ENCODE data around the gene ZNF750.
A peak's percentile ranks its signal among the peaks of the same experiment; 100 is the strongest.

The ZNF750 gene

DNA sequence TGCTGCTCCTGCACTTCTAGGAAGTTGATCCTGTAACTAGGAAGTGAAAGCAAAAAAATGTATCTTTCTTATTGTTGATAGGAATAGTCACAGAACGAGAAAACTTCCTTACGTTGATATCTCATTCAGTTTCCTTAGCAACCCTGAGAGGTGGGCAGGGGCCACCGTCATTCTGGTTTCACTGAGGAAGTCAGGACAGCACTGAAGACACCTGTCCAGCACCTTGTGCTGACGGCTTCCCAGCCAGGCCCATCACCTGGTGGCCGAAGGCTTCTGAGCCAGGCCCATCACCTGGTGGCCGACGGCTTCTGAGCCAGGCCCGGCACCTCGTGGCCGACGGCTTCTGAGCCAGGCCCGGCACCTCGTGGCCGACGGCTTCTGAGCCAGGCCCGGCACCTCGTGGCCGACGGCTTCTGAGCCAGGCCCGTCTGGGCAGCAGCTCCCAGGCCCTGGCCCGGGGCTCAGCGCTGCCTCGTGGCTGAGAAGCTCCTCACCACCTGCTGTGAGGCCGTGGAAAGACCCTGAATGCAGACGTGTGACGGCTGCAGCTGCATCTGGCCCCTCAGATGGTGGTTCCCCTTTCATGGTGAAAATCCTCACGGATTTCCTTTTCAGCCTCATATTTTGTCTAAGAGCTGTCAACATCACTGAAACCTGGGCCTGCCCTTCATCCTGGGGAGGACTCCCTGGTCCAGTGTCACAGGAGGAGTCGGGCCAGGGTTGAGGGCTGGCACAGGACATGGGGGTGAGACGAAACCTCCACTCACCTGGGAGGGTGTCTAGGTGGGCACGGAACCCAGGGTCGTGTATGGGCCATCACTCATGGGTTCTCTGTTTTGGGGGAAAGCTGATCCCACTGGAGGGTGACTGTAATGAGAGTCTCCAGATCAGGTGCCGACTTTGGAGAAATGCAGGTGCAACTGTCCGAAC, 33.0 kb upstream of the ZNF750 start:
- DNase-seq (ENCODE audit: low read depth in 3 of 3) = no peak

- DNase-seq (ENCODE audit: low read depth in 3 of 3) = no peak
Observed at GRCh38 chr17:82871776-82872561, 32.1 kb upstream of the ZNF750 start.

GRCh38 chr17:82871056-82871775, 31.4 kb upstream of the ZNF750 start:
- peak in 1 of 3 donors; percentile 49 for DNase-seq (ENCODE audit: low read depth in 3 of 3)

DNA sequence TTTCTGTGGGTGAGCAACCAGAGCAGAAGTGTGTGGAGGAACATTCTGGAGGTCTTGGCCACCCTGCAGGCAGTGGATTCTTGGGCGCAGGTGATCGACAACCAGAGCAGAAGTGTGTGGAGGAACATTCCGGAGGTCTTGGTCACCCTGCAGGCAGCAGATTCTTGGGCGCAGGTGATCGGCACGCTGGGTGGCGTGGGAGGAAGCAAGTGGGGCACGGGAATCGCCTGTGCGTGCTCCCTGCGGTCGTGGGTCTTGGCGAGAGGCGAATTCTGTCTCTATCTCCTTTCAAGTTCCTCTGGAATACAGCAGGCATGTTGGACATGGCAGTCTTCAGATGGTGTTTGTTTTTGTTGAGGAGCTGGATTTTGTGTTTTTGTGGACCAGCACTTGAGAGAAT, 30.7 kb upstream of the ZNF750 start:
- DNase-seq (ENCODE audit: low read depth in 3 of 3) = no peak

DNA sequence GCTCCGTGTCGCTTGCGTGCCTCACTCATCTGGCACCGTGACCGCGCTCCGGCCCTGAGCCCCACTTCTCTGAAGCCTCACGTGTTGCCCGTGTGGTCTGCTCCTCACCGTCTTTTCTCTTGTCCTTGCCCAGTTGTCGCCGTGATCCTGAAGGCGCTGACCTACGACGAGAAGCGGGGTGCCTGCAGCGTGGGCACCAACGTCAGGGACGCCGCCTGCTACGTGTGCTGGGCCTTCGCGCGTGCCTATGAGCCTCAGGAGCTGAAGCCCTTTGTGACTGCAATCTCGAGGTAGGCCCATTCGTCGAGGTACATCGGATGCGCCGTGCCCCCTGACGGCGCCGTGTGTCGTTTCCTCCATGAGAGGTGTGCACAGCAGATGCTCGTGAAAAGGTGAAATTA, 30.3 kb upstream of the ZNF750 start:
- DNase-seq (ENCODE audit: low read depth in 3 of 3) = no peak

DNA sequence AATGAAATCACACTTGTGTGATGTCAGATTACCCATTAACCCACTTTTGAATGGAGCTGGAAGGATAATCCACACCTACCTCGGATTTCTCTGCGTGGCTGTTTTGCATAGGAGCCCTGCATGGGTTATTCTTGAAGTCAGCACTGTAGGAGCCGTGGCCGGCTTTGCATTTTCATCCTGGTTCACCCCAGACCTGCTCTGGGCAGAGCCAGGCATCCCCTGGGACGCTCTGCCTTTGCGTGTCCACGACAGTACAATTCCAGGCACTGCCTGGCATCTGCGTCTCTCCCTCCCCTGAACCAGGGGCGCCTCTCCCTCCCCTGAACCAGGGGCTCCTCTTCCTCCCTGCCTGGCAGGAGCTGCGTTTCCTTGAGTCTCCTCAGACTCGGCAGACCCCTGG, 29.7 kb upstream of the ZNF750 start:
- no peak for DNase-seq (ENCODE audit: low read depth in 3 of 3)

- DNase-seq (ENCODE audit: low read depth in 3 of 3) = no peak
Observed at GRCh38 chr17:82868715-82869131, 28.9 kb upstream of the ZNF750 start.

GRCh38 chr17:82867763-82868325, 28.0 kb upstream of the ZNF750 start:
- DNase-seq (ENCODE audit: low read depth in 3 of 3) = no peak

GRCh38 chr17:82866590-82867191, 26.9 kb upstream of the ZNF750 start:
- no peak for DNase-seq (ENCODE audit: low read depth in 3 of 3)

GRCh38 chr17:82865774-82866395, 26.1 kb upstream of the ZNF750 start:
- no peak for DNase-seq (ENCODE audit: low read depth in 3 of 3)

- DNase-seq (ENCODE audit: low read depth in 3 of 3) = no peak
Observed at GRCh38 chr17:82865274-82865673, 25.5 kb upstream of the ZNF750 start.

DNA sequence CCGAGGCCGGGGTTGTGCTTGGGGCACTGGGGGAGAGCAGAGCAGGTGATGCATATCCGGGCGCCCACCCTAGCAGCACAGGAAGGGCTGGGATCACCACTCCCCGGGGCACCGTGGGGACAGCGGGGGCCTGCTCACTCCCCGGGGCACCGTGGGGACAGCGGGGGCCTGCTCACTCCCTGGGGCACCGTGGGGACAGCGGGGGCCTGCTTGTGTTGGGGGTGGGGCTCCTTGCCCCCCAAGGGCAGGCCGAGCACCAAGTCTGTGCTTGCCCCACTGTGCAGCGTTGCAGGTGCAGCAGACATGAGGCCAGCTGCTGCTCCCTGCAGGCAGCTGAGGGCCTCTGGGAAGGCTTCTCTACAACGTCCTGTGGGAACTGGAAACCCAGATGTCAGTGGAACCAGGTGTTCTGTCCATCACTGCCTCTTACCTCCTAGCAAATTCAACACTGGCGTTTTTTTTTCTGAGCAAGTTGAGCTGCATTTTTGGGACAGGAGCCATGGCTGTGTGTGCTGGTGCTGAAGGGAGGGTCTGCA, 25.0 kb upstream of the ZNF750 start:
- no peak for DNase-seq (ENCODE audit: low read depth in 3 of 3)

DNA sequence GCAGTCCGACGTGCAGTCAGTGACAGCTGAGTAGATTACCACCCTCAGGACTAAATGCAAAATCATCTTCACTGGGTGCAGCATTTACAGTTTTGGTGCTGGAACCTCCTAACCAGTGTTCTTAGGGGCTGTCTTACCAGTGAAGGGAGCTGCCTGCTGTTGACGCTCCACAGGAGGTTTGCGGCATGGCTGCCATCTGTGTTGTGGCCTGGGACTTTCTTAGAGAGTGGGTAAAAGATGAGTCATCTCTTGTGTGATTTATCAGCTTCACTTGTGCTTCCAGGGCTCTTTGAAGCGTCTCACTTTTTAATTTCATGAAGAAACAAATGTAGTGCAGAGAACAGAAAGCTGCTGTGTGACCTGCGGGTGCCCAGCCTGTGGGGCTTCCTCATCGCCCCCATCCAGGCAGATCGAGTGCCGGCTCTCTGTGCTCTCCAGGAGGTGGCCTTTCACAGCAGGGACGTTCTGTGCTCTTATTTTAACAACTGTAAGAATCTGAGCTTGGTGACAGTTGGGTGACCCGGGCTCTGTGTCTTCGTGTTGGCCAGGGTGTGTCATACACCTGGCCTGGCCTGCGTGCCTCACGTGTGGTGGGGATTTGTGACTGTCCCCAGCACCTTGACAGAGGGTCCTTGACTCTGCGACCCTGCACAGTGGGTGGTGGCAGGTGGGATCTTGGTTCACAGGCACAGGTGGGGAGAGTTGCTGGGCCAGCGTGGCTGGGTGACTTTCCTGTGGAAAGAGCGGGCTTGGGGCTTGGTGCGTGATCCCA, 24.3 kb upstream of the ZNF750 start:
- peak; percentile 59 to 81 (median 64) for DNase-seq (ENCODE audit: low read depth in 3 of 3)

GRCh38 chr17:82863383-82863940, 23.6 kb upstream of the ZNF750 start:
- no peak for DNase-seq (ENCODE audit: low read depth in 3 of 3)

DNA sequence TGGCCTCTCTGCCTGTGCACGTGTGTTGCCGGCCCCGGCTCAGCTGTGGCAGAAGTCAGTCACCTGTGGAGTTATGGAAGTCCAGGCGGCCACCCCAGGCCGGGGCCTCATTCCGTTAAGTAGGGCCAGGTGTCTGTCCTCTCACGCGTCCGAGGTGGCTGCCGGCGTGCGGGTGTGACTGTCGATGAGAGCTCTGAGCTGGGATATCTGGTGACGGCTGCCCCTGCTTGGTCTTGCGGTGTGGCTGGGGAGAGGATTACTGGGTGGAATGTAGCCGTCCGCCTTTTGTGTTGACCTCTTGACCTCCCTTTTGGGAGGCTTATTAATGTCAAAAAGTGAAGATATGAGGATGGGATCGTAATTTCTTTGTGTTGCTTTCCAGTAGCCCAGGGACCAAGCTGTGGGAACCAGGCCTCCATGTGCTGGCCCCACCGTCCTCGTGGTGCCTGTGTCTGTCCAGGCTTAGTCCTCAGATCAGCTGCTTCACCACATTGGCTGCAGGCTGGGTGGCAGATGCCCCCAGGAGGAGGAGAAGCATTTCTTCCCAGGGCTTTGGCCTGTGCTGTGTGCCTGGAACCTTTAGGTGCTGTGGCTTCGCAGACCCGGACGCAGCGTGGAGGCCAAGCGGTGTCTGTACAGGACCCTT, 23.0 kb upstream of the ZNF750 start:
- DNase-seq (ENCODE audit: low read depth in 3 of 3) = no peak

- DNase-seq (ENCODE audit: low read depth in 3 of 3) = no peak
Observed at GRCh38 chr17:82862191-82862590, 22.4 kb upstream of the ZNF750 start.

DNA sequence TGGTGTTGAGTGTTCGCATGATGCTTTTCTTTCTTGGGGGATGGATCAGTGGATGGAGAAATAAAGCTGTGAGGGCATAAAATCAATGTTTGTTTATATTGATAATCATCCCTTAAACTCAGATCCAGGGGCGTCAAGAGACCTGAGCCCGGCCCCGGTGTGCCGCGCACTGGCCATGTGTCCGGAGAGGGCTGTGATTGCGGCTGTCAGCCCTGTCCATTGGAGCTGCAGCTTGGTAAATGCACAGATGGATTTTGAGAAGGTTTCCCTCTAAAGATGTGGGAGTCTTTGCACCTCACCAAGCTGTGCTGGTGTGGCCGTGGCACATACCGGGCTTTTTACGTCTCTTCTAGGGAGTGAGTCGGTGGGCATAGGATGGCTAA, 21.6 kb upstream of the ZNF750 start:
- no peak for DNase-seq (ENCODE audit: low read depth in 3 of 3)

GRCh38 chr17:82860606-82861392, 21.0 kb upstream of the ZNF750 start:
- DNase-seq (ENCODE audit: low read depth in 3 of 3) = no peak

Data from stimulated activated CD4-positive, alpha-beta T cell treated with anti-CD3 and anti-CD28 coated beads, TNF-alpha, amount 100 ng/mL, for 48 hours (primary cell).